ENCODE measurements around the gene CALHM3. TPM values are rescaled to one million over a fixed set of nuclear protein-coding genes. Genes with fewer than 3 reads are reported as not detected.

Gene CALHM3
- polyA plus RNA-seq, 3 donors = 0.04 to 0.62 TPM; not detected in 1

DNA sequence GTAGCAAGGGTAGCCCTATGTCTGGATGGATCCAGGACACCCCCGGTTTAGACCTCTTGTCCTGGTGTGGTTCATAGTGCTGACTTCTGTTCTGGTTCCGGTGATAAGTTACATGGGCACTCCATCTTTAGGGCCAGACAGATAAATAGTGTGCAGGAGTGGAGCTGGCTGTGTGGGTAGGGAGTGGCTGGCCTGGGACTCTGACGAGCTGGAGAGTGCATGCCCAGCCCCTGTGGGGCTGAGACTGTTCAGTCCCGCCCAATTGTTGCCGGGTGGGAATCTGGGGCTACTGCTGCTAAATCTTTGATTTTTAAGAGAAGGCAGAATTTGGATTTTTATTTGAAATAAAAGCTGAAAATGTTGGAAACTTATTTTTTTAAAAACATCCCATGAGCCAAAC, 55.3 kb downstream of the CALHM3 start:
- H3K27me3 ChIP-seq (ENCODE audit: control insufficient read depth in 2 of 2, insufficient read depth in 2 of 2, low read length in 2 of 2) = no peaks in the 10 kb centered on the region
- no peak overlapping the region for H3K27ac ChIP-seq (ENCODE audit: low read depth in 1 of 2, low read length in 2 of 2)
- Mint-ChIP-seq H3K27ac (peak overlapping the region in 1 of 7 donors; percentile 17), H3K9me3 (peaks cover 0 to 2% (median 0%) of the 10 kb centered on the region in 7 donors), H3K4me3 (no peak overlapping the region), H3K36me3 (peaks cover 76 to 95% of the 10 kb centered on the region in 2 donors), H3K4me1 (no peaks in the 10 kb centered on the region), H3K27me3 (ENCODE audit: low read depth in 3 of 3) (no peaks in the 10 kb centered on the region)
- H3K4me3 ChIP-seq (replicated peaks in 1 of 3; ENCODE audit: low read depth in 2 of 3, low read length in 3 of 3) = no peak overlapping the region
- H3K9ac ChIP-seq (ENCODE audit: insufficient read depth, low read length, poor library complexity, severe bottlenecking) = no peak overlapping the region
- intact Hi-C loops (cut with micrococcal nuclease) = no loop called here
- no peaks in the 10 kb centered on the region for H4K20me1 ChIP-seq (ENCODE audit: insufficient read depth, low read length)
- no peak overlapping the region for H3K4me2 ChIP-seq (replicated peaks; ENCODE audit: extremely low read depth, low read length, poor library complexity, severe bottlenecking)
- DNase-seq = no peak
- H3K36me3 ChIP-seq (replicated peaks in 1 of 2; ENCODE audit: control insufficient read depth in 1 of 2, insufficient read depth in 2 of 2, low read length in 2 of 2) = peaks cover 85 to 93% of the 10 kb centered on the region in 2 donors
- no peaks in the 10 kb centered on the region for H3K79me2 ChIP-seq (ENCODE audit: insufficient read depth, low read length)
- no peaks in the 10 kb centered on the region for H3K9me3 ChIP-seq (replicated peaks in 1 of 2; ENCODE audit: control insufficient read depth in 1 of 2, insufficient read depth in 1 of 2, low read length in 2 of 2)
- 96% methylated on average over 4 of the region's 5 CpGs for WGBS (ENCODE audit: insufficient coverage)
- no peak overlapping the region for H2AFZ ChIP-seq (ENCODE audit: insufficient read depth, low read depth, low read length, poor library complexity, severe bottlenecking)
- H3K4me1 ChIP-seq (ENCODE audit: control insufficient read depth in 1 of 2, insufficient read depth in 2 of 2, low read length in 2 of 2) = no peaks in the 10 kb centered on the region
- no peak for TF ChIP-seq CTCF (IDR thresholded peaks at IDR 0.05)

Other genes starting within 250 kb of the CALHM3 start
- gene RPEL1, start 233.4 kb downstream of the CALHM3 start, polyA plus RNA-seq = not detected
- gene INA, start 202.1 kb downstream of the CALHM3 start, polyA plus RNA-seq = not detected
- 1 to 10 TPM; 3.4 to 6.2 (median 4.6) TPM for gene PCGF6, start 128.1 kb downstream of the CALHM3 start, polyA plus RNA-seq
- 1 to 10 TPM; 1.0 to 2.4 (median 2.4) TPM for gene TAF5, start 111.3 kb downstream of the CALHM3 start, polyA plus RNA-seq
- gene ATP5MK, start 82.8 kb downstream of the CALHM3 start, polyA plus RNA-seq = 100 to 1,000 TPM; 285 to 531 (median 529) TPM
- 1 to 10 TPM; 2.9 to 9.7 (median 3.3) TPM for gene PDCD11, start 82.6 kb downstream of the CALHM3 start, polyA plus RNA-seq
- 10 to 100 TPM; 48.4 to 80.7 (median 66.5) TPM for gene CALHM2, start 26.9 kb downstream of the CALHM3 start, polyA plus RNA-seq
- not detected for gene CALHM1, start 20.3 kb downstream of the CALHM3 start, polyA plus RNA-seq
- gene NEURL1, start 14.5 kb upstream of the CALHM3 start, polyA plus RNA-seq = 10 to 100 TPM in 1 of 3 donors, 1 to 10 TPM in 2; 3.0 to 17.2 (median 3.3) TPM

Data from CD14-positive monocyte (primary cell).